CD14-positive monocyte (primary cell): Measurements from ENCODE around the gene LZTS2. TPM values are rescaled to one million over a fixed set of nuclear protein-coding genes. Genes with fewer than 3 reads are reported as not detected.

Source experiments
- DNase-seq, 3 donors: peaks; one replicate each; pipeline ENCODE4 v3.0.0-alpha.2; 2011 to 2022
- H2AFZ ChIP-seq: 2 replicates; pipeline ENCODE4 v1.6.0; 2012; ENCODE audit warnings: mild to moderate bottlenecking, low read depth, low read length, inconsistent platforms; ENCODE audit not compliant: insufficient read depth, poor library complexity, severe bottlenecking
- H3K27ac ChIP-seq, 2 donors: 1 replicate in 1 of 2; 2 replicates in 1 of 2; pipeline ENCODE4 v1.5.1; 2012 to 2013; ENCODE audit warnings: low read length in 2 of 2, control low read depth in 1 of 2, inconsistent platforms in 1 of 2, low read depth in 1 of 2, mild to moderate bottlenecking in 1 of 2
- H3K27me3 ChIP-seq, 2 donors: one replicate each; pipeline versions ENCODE4 v1.6.0 to v1.6.1; 2011 to 2013; ENCODE audit warnings: low read length in 2 of 2; ENCODE audit not compliant: control insufficient read depth in 2 of 2, insufficient read depth in 2 of 2
- H3K36me3 ChIP-seq, 2 donors: replicated peaks in 1 of 2; 1 replicate in 1 of 2; 2 replicates in 1 of 2; pipeline versions ENCODE4 v1.5.1 to v1.6.1; 2012 to 2013; ENCODE audit warnings: low read length in 2 of 2, control low read depth in 1 of 2, inconsistent platforms in 1 of 2, mild to moderate bottlenecking in 1 of 2; ENCODE audit not compliant: insufficient read depth in 2 of 2, control insufficient read depth in 1 of 2
- H3K4me1 ChIP-seq, 2 donors: 1 replicate in 1 of 2; 2 replicates in 1 of 2; pipeline versions ENCODE4 v1.5.1 to v1.6.1; 2012 to 2013; ENCODE audit warnings: low read length in 2 of 2, control low read depth in 1 of 2, inconsistent platforms in 1 of 2, mild to moderate bottlenecking in 1 of 2, moderate library complexity in 1 of 2; ENCODE audit not compliant: insufficient read depth in 2 of 2, control insufficient read depth in 1 of 2
- H3K4me2 ChIP-seq: replicated peaks from 2 replicates; pipeline ENCODE3; 2012; ENCODE audit warnings: low read length, moderate library complexity, mild to moderate bottlenecking; ENCODE audit not compliant: poor library complexity, severe bottlenecking; ENCODE audit errors: extremely low read depth
- H3K4me3 ChIP-seq, 3 experiments: fragments of 200-600 bp in 1 of 3; sonication (generic) in 1 of 3; replicated peaks in 1 of 3; 1 replicate in 2 of 3; 2 replicates in 1 of 3; pipeline ENCODE4 v1.5.1; 2011 to 2013; ENCODE audit warnings: low read length in 3 of 3, mild to moderate bottlenecking in 3 of 3, control low read depth in 2 of 3, low read depth in 2 of 3, inconsistent platforms in 1 of 3, moderate library complexity in 1 of 3
- H3K79me2 ChIP-seq: 2 replicates; pipeline ENCODE4 v1.6.0; 2012; ENCODE audit warnings: mild to moderate bottlenecking, control low read depth, inconsistent platforms, low read length, moderate library complexity; ENCODE audit not compliant: insufficient read depth
- H3K9ac ChIP-seq: 2 replicates; pipeline ENCODE4 v1.6.0; 2017; ENCODE audit warnings: low read length, mild to moderate bottlenecking; ENCODE audit not compliant: insufficient read depth, poor library complexity, severe bottlenecking
- H3K9me3 ChIP-seq, 2 donors: replicated peaks in 1 of 2; 1 replicate in 1 of 2; 2 replicates in 1 of 2; pipeline versions ENCODE4 v1.5.1 to v1.6.1; 2012 to 2013; ENCODE audit warnings: low read length in 2 of 2, control low read depth in 1 of 2; ENCODE audit not compliant: control insufficient read depth in 1 of 2, insufficient read depth in 1 of 2
- H4K20me1 ChIP-seq: 2 replicates; pipeline ENCODE4 v1.6.0; 2012; ENCODE audit warnings: mild to moderate bottlenecking, low read length, control low read depth, moderate library complexity; ENCODE audit not compliant: insufficient read depth
- H3K27ac Mint-ChIP-seq, 7 donors: one replicate each; pipeline ENCODE4 v1.8.0; 2020; ENCODE audit warnings: mild to moderate bottlenecking in 7 of 7, mixed read lengths in 7 of 7, moderate library complexity in 6 of 7, inconsistent platforms in 2 of 7
- H3K27me3 Mint-ChIP-seq, 3 donors: one replicate each; pipeline ENCODE4 v1.8.0; 2021 to 2022; ENCODE audit warnings: low read depth in 3 of 3, mild to moderate bottlenecking in 3 of 3, mixed read lengths in 3 of 3, moderate library complexity in 3 of 3, inconsistent platforms in 1 of 3
- H3K36me3 Mint-ChIP-seq, 2 donors: one replicate each; pipeline ENCODE4 v1.8.0; 2020; ENCODE audit warnings: mixed read lengths in 2 of 2, inconsistent platforms in 1 of 2, mild to moderate bottlenecking in 1 of 2
- H3K4me1 Mint-ChIP-seq: one replicate; pipeline ENCODE4 v1.8.0; 2020; ENCODE audit warnings: mild to moderate bottlenecking, mixed read lengths
- H3K4me3 Mint-ChIP-seq, 2 donors: one replicate each; pipeline ENCODE4 v1.8.0; 2020; ENCODE audit warnings: mild to moderate bottlenecking in 2 of 2, mixed read lengths in 2 of 2, moderate library complexity in 1 of 2
- H3K9me3 Mint-ChIP-seq, 7 donors: one replicate each; pipeline ENCODE4 v1.8.0; 2020 to 2022; ENCODE audit warnings: mixed read lengths in 7 of 7, mild to moderate bottlenecking in 6 of 7, moderate library complexity in 6 of 7, inconsistent platforms in 2 of 7
- CTCF ChIP-seq: fragments of 200-600 bp; IDR thresholded peaks from one replicate; pipeline ENCODE4 v1.8.0; 2022; ENCODE audit warnings: antibody characterized with exemption, mild to moderate bottlenecking
- WGBS: methylation state at CpG from one replicate; pipeline ENCODE4 v1.1.5; 2013; ENCODE audit warnings: missing lambda C conversion rate; ENCODE audit not compliant: insufficient coverage; 5-methylcytosine and 5-hydroxymethylcytosine counted together
- intact Hi-C, 2 donors: fragments of 100-400 bp; cut with micrococcal nuclease; formaldehyde crosslinking; loops; one replicate each; pipeline versions ENCODE4 v1.15.0 to v1.15.1; 2023
- polyA plus RNA-seq, 3 donors: library from polyadenylated mRNA; depleted of rRNA in 1 of 3; unstranded in 2 of 3; stranded (reverse) in 1 of 3; fragments of 300-500 nt in 2 of 3; fragments of >200 nt in 1 of 3; fragmentation: Illumina TruSeq in 2 of 3; gene quantifications; 1 replicate in 2 of 3; 2 replicates in 1 of 3; pipeline ENCODE4 v1.2.3, GENCODE V29; 2012 to 2021

LZTS2 gene
- polyA plus RNA-seq, 3 donors: 2.8 to 9.2 (median 3.3) TPM

DNA sequence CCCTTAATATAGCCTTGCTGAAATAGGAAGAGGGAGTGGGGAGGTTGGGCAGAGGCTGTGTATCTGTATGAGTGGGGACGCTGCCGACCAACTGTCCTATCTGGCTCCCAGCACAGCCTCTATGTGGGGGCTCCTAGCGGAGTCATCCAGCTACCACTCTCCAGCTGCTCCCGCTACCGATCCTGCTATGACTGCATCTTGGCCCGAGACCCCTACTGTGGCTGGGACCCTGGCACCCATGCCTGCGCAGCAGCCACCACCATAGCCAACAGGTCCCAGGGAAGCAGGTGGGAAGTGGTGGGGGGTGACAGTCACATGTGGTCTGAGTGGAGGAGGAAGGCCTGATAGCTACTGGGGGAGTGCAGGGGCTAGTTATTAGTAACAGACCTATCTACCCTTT is 18.9 kb upstream of the LZTS2 start:
- Mint-ChIP-seq H3K36me3 (peaks cover 40 to 41% of the 10 kb centered on the region in 2 donors), H3K9me3 (peaks cover 0 to 1% (median 0%) of the 10 kb centered on the region in 7 donors), H3K27ac (no peak overlapping the region), H3K27me3 (peaks cover 0 to 2% (median 0%) of the 10 kb centered on the region in 3 donors), H3K4me1 (no peaks in the 10 kb centered on the region), H3K4me3 (no peak overlapping the region)
- Histone ChIP-seq H2AFZ (no peak overlapping the region), H3K4me1 (no peaks in the 10 kb centered on the region), H3K27me3 (no peaks in the 10 kb centered on the region), H3K27ac (no peak overlapping the region), H3K36me3 (peaks cover 13 to 50% of the 10 kb centered on the region in 2 donors), H3K79me2 (no peaks in the 10 kb centered on the region), H4K20me1 (no peaks in the 10 kb centered on the region), H3K4me3 (no peak overlapping the region), H3K9ac (no peak overlapping the region), H3K9me3 (no peaks in the 10 kb centered on the region), H3K4me2 (no peak overlapping the region)
- 94% methylated on average over 5 of the region's 7 CpGs for WGBS
- TF ChIP-seq CTCF: no peak
- intact Hi-C loops: loop anchor here in 1 of 2 donors (10.0 kb wide), 1 partner anchor 66 kb away; the partner anchor contains the start of gene SLF2
- no peak for DNase-seq

- H3K27ac Mint-ChIP-seq: no peak overlapping the region
- Histone ChIP-seq H3K27me3 (no peaks in the 10 kb centered on the region), H3K4me3 (no peak overlapping the region), H3K4me2 (no peak overlapping the region), H3K9me3 (no peaks in the 10 kb centered on the region), H2AFZ (no peak overlapping the region), H3K27ac (no peak overlapping the region), H3K9ac (no peak overlapping the region), H4K20me1 (no peaks in the 10 kb centered on the region), H3K36me3 (peaks cover 13 to 54% of the 10 kb centered on the region in 2 donors), H3K79me2 (peaks cover under 1% of the 10 kb centered on the region), H3K4me1 (peaks cover 0 to 1% of the 10 kb centered on the region in 2 donors)
- H3K36me3 Mint-ChIP-seq: peaks cover 44 to 46% of the 10 kb centered on the region in 2 donors
- intact Hi-C loops: loop anchor here in 1 of 2 donors (10.0 kb wide), 1 partner anchor 66 kb away; the partner anchor contains the start of gene SLF2
- H3K27me3 Mint-ChIP-seq: peaks cover 0 to 2% (median 0%) of the 10 kb centered on the region in 3 donors
- no peak for DNase-seq
- no peaks in the 10 kb centered on the region for H3K9me3 Mint-ChIP-seq
- H3K4me1 Mint-ChIP-seq: peaks cover 2% of the 10 kb centered on the region
- no peak for TF ChIP-seq CTCF
- WGBS: no CpG with 5 or more reads among the region's 5 CpGs
- H3K4me3 Mint-ChIP-seq: no peak overlapping the region
These were observed 18.3 kb upstream of the LZTS2 start for GRCh38 chr10:100981178-100981772.
